Measurements from ENCODE around the gene SNRNP200.

The SNRNP200 gene

DNA sequence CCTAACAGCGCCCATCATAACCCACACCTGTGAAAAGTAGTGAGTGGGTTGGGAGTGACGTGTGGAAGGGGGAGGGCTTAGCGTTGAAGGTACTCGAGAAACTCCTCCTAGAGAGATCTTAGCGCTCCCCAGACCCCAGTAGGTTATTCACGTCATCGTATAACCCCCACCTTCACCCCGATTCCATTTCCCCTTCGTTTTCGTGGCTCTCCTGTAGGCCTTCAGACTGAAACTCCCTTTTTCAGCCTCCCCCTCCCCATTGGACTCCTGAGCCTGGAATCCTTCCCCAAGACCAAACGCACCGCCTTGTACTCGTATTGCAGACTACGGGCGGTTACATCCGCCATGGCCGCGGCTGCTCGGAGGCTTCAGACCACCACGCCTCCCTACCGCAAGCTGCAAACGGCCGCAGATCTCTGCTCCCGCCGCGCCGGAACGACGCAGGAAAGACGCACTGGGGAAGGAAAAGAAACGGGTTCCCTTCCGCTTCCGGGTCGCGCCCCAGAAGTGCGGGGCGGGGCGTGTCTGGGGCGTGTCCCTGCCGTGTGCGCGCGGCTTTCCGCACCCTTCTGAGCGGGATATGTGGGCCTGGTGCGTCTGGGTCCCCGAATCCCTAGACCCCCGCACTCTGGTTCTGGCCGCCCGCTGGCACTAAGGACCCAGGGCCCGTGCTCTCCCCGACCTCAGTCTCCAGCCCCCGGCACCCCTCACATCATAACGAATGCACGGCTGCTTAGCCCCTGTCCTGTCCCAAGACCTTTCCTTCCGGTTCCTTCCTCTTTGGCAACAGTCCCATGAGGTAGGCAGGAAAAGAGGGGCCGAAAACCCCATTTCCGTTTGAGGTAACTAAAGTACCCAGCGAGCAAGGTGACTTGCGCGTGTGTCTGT lies at the start of gene SNRNP200:
TSS of gene SNRNP200 (minus strand) at position 456 of the 888 bp plus-strand sequence. CDS start at position 347, 109 bp downstream.
- DNase-seq: peak; percentile 96

DNA sequence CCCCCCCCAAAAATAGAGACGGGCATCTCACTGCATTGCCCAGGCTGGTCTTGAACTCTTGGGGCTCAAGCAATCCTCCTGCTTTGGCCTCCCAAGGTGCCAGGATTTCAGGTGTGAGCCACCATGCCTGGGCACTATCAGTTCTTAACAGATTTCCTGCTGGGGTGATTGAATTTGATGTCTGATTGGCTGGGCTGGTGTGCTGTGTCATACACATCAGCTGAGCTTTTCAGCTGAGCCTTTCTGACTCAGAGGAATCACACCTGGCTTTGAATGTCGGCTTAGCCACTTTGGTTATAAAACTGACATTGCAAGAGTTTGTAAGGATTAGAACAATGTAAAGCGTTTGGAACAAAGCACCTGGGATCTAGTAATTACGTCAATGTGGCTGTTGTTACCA lies 49.1 kb upstream of the SNRNP200 start:
- no peak for DNase-seq

DNA sequence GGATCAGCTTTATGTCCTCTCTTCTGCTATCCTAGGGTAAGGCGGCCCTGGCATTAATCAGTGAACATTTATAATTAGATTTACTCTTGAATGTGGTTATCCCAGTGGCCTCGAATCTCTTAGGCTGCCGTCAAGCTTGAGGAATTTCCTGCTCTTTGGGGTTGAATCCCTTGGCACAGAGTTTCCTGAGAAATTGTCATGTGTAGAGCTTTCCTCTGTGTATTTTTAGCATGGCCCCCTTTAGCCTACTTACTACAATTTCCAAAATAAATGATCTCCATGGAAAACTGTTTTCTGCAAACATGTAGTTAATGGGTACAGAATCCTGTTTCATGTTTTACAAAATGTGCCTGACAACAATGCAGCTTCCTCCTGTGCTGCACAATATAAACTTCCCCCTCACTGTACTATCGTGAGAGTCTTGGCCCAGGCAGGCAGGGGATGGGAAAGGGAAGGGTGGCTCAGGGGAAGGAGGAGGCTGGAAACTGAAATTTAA lies 48.3 kb upstream of the SNRNP200 start:
- DNase-seq: no peak

DNA sequence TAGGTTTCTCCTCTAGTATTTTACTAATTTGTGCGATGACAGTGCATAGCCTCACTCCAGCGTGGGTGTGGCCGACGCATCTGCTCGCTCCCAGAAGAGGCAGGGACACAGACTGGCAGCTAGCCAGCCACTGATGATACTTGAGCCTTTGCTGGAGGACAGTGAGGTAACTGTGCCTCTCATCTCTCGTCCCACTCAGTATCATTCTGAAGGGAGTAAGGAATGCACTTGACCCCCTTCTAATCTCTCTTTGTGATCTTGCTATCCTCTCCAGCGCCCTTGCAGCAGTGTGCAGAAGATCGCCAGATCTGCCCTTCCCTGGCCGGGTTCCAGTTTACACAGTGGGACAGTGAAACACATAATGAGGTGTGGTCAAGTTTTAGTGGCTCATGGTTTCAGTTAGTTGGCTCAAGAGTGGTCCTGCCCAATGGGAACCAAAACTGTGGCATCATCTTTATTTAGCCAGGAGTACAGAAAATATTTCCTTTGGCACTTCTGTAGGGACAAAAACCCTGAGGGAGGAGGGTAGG lies 47.8 kb upstream of the SNRNP200 start:
- DNase-seq: no peak

DNA sequence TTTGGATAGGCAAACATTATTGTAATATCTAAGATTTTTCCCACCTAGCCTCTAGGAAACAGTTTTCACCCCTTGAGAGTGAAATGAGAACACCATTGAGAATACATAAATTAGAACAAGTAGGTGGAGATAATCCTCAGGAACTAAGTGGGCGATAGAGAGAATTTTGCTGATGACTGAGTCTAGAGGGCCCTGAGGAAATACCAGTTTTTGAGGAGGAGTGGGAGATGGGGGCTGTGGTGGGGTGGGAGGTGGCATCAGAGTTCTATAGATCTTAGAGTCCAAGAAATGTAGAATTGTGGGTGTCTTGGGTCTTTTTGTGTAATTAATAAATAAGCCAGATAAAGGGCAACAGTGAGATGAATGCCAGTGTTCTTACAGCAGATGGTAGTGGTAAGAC lies 42.0 kb upstream of the SNRNP200 start:
- no peak for DNase-seq

DNA sequence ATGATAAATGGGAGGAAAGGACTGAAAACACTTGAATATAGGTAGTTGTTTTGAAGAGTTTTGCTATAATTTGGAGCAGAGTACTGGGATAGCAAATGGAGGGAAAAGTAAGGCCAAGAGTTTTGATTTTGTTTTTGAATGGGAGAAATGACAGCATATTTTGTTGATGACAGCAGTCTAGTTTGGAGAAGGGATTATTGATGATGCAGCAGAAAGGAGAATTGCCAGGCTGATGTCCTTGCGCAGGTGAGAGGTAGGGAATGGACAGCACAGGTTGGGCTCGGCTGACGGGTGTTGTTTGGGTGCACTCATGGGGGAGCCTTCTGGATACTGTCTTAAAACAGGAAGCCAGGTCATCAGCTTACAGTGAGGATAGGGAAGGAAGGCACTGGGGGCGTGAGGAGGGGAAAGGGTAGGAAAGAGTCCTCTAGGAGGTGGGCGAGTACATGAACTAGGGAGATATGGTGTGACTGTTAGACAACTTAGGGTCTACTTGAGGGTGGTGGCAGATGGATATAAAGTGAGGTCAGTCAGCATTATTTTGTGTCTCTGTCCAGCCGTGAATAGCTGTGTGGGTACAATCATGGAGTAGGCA lies 40.6 kb upstream of the SNRNP200 start:
- no peak for DNase-seq

DNA sequence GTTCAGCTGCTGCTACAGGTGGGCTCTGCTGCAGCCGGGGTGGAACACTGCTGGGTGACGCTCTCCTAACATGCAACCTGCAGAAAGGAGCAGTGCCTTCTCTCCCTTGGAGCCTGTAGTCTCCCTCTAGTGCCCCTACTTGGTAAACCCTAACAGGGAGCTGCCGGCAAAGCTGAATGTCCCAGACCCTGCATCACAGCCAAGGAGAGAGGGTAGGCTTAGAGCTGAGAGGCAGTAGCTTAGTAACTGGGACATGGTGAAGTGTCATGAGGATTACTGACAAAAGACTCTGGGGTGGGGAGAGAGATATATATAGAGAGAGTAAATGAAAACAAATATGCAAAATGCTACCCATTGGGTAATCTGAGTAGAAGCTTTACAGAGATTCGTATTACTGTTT lies 40.1 kb upstream of the SNRNP200 start:
- DNase-seq: no peak

DNA sequence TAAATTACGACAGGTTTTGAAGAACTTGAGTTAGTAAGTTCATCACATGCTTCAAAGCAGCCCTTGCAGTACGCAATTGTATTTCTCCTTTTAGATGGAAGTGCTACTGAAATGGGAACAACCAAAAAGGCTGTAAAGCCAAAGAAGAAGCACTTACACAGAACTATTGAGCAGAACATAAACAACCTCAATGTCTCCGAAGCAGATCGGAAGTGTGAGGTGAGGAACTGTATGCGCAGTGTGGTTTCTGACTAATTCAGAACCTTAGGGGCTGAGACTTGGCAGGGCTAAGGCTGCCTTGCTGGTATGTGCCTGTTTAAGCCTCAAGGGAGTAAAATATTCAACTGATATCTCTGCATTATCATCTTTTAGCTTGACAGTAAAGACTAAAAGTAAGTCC lies 38.7 kb upstream of the SNRNP200 start:
- DNase-seq: peak; percentile 28

DNA sequence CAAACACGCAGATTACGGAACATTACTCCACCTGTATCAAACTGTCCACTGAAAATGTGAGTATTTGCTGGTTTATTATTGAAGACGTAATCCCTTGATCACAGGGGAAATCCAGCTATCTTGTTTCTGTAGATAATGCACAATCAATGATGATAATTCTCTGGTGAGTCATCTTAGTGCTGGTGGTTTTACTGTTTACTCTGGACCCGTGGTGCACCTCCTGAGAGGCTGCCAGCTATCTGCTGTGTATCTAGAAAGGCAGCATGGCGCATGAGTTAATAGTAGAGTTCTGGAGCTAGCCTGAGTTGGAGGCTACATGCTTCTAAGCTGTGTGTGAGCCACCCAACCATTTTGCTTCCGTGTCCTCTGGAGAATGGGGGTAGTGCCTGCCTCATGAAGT lies 36.7 kb upstream of the SNRNP200 start:
- peak; percentile 47 for DNase-seq

DNA sequence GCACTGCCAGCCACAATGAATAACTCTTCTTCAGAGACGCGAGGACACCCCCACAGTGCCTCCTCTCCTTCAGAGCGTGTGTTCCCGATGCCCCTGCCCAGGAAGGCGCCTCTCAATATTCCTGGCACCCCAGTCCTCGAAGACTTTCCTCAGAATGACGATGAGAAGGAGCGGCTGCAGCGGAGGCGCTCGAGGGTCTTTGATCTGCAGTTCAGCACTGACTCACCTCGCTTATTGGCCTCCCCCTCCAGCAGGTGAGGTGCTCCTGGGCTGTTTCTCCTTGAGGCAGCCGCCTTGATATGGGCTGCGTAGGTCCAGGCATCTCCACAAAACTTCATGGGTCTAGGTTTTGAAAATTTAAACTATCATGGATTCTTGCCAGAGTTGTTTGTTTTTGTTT lies 36.3 kb upstream of the SNRNP200 start:
- DNase-seq: no peak

DNA sequence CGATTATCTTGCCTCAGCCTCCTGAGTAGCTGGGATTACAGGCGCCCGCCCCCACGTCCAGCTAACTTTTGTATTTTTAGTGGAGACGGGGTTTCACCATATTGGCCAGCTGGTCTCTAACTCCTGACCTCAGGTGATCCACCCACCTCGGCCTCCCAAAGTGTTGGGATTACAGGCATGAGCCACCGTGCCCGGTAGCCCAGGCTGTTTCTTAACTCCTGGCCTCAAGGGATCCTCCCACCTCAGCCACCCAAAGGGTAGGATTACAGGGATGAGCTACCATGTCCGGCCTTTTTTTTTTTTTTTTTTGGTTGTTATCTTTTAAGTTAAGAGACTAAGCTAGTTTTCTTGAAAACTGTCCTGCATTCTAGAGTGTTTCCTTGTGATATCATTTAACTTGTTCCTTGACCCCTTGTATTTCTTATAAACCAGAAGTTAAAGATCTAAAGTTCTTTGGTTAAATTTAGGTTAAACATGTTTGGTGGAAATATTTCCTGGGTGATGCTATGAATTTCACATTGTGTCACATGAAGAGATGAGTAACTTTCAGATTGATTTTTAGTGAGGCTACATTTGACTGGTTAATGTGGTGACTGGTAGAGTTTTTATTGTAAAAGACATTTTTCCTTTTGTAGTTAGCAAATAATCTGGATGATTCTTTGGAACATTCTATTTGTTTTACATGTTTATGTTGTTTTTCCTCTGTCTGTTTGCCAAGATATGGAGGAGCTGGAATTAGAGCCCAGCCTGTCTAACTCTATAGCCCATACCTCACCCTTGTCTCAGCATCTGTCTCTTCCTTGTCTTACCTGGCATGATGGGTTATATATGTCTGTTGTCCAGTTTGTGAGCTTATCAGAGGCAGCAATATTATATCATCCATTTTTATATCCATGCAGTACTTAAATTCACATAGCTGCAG lies 35.4 kb upstream of the SNRNP200 start:
- no peak for DNase-seq

DNA sequence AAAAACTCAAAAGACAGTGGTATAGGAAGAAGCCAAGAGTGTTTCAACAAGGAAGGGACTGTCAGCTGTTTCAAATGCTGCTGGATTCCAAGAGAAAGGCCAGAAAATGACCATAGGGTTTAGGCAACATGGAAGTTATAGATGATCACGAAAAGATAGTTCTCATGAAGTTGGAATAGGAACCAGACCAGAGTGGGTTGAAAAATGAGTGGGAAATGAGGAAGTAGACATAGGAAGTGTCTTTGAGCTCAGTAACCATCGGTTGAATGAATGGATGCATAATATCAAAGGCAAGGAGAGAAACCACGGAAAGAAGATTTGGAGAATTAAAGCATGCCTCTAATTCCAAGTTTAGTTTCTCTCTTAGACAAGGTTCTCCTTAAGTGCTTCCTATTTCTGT lies 31.5 kb upstream of the SNRNP200 start:
- DNase-seq: no peak

DNA sequence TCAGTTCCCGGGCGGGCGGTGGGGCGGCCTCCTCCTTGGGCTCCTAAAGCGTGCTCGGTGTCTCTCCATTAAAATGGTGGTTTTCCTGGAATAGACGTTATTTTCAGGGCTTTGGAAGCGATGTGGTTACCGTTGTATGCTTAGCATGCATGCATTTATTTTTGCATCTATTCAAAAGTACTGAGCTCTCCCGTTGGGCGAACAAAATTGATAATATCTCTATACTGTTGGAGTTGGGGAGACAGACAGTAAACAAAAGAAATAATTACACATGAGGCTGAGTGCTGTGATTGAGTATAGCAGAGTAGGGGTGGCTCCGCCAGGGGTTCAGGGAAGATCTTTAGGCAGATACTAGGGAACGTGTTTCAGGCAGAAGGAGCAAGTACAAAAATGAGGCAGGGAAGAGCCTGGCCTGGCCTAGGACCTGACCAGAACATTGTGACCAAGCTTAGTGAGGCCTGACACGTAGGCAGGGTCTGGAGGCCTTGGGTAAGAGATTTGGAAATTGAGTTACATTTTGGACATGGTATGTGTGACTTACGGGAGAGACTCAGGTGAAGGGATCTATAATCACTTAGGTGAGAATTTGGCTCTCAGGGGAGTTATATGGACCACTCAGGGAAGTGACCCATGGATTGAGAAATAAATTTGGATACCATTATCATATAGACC lies 30.9 kb upstream of the SNRNP200 start:
- DNase-seq: no peak

DNA sequence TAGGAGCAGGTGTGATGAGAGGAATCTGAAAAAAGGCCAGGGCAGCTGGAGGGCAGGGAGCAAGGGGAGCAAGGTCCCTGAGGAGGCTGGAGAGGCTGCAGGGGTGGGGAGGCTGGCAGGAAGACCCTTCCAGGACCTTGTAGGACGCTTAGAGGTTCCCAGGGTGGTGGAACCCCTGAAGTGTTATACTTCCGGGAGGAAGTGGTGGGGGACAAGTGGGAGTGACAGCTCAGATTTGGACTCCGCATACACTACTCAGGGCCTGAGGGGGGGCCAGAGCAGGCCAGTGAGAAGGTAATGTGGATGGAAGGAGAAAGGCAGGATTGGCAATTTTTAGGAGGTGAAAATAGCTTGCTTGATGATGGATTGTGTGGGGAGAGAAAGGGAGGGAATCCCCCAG lies 28.4 kb upstream of the SNRNP200 start:
- no peak for DNase-seq

DNA sequence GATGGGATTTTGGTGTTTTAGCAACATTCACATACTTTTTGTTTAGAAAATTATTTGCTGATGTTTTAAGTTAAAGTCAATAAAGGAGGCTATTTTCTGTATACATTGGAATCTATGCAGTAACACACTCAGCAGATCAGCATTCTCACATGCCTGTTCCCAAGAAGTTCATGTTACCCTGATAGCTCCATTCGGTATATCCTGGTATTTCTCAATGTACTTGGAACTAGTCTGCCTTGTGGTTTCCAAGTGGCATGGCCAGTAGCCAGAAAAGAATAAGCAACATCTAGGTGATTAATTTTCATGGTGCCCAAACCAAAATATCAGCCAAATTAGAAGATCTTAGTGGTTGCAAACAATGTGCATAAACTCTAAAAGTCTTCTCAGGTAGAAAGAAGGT lies 25.1 kb upstream of the SNRNP200 start:
- no peak for DNase-seq

DNA sequence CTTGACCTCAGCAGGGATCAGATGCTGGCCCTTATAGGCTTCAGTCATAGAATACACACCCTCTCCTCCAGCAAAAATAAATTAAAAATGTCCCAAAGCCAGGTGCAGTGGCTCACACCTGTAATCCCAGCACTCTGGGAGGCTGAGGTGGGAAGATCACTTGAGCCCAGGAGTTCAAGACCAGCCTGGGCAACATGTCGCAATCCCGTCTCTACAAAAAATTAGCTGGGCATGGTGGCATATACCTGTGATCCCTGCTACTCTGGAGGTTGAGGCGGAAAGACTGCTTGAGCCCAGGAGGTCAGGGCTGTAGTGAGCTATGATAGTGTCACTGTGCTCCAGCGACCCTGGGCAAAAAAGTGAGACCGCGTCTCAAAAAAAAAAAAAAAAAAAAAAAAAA lies 24.5 kb upstream of the SNRNP200 start:
- no peak for DNase-seq

DNA sequence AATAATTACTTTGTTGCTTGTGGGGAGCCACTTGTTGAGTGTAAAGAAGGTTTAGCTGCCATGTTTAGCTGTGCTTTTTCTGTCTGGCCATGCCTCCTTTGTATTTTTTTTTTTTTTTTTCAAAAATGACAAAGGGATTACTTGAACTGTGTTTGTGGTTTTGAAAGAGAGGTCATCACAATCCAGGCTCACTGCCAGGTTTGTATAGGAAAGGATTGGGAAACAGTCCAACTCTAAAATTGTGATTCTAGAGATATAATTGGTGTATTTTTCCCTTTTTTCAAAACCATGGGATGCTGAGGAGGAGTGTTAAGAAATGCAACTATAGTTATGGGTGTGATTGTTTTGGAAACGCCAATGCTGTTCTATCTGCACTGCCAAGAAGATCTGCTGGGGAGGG lies 24.1 kb upstream of the SNRNP200 start:
- DNase-seq: no peak

DNA sequence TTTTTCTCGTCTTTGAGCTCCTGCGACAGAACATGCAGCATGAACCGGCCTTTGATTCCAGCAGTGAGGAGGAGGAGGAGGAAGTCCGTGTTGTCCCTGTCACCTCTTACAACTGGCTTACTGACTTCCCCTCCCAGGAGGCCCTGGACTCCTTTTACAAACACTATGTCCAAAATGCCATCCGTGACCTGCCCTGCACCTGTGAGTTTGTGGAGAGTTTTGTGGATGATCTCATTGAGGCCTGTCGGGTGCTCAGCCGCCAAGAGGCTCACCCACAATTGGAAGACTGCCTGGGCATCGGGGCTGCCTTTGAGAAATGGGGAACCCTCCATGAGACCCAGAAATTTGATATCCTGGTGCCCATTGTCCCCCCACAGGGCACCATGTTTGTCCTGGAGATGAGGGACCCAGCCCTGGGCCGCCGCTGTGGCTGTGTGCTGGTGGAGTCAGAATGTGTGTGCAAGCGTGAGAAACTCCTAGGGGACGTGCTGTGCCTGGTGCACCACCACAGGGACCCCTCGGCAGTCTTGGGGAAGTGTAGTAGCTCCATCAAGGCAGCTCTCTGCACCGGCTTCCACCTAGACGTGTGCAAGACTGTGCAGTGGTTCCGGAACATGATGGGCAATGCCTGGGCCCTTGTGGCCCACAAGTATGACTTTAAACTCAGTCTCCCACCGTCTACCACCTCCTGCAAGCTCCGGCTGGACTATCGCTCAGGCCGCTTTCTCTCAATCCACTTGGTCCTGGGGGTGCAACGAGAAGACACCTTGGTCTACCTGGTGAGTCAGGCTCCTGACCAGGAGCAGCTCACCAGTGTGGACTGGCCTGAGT lies 21.9 kb upstream of the SNRNP200 start:
- DNase-seq: no peak

DNA sequence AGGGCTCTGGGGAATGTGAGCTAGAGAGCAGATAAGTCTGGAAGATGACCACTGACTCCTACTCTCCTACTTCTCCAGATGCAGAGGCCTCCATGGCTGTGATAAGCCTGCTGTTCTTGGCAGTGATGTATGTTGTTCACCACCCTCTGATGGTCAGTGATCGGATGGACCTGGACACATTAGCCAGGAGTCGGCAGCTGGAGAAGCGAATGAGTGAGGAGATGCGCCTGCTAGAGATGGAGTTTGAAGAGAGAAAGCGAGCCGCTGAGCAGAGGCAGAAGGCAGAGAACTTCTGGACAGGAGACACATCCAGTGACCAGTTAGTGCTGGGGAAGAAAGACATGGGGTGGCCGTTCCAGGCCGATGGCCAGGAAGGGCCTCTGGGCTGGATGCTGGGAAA lies 21.2 kb upstream of the SNRNP200 start:
- DNase-seq: no peak

DNA sequence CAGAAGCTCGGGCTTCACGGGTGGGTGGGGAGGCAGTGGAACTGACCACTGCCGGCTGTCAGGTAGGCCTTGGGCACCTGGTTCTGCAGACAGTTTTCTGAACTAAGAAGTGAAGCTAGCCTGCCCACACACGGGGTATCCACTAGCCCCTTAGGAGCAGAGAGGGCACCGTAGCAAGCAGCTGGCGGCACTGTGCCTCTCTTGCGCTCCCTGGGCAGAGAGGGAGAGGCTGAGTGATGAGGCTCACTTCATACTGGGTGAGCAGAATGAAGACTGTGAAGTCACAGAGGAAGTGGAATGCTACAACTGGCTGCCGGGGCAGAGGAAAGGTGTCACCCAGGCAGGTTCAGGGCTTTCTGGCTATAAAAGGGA lies 20.5 kb upstream of the SNRNP200 start:
- peak; percentile 60 for DNase-seq

DNA sequence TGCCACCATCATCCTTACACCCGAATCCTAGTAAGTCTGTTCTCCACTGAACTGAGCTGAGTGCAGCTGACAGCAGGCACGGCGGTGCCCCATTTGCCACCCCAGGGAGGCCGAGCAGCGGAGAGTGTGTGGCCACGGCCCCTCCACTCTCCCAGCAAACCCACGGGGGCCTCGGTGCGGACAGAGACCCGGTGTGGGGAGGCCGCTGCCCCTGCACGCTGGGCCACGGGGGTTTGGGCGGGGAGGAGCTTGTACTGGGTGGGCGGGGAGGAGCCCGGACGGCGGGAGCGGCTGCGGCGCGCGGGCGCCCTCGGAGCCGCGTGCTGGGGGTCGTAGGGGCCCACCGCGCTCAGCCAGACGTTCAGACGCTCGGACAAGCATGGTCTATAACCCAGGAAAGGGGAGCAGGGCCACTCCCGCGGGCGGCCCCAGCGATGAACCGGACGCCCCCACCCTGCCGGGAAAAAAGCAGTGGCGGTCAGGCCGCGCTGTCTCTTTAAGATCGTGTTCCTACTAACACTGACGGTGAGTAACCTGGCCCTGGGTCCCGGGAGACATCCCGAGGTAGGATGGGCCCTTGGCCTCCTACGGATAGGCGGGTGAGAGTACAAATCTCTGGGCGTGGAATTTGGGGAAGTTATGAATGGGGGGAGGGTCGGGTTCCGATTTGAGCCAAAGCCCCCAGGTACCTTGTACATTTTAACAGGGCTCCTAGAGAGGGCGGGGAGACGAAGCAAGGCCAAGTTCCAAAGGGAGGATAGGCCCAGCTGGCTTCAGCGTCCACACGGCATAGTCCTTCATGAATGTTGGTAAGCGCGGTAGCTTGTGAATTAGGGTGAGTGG lies 19.9 kb upstream of the SNRNP200 start, which contains the start of gene ITPRIPL1:
TSS of gene ITPRIPL1 (plus strand) at position 277 of the 843 bp plus-strand sequence. CDS start at position 800, 523 bp downstream.
- DNase-seq: peak; percentile 54

All from activated CD4-positive, alpha-beta T cell treated with anti-CD3 and anti-CD28 coated beads for 48 hours (primary cell).